IMR-90 (cell line): Measurements from ENCODE around the gene AGPS.
"Not testable (repeated sequence)": the region's sequence is repeated elsewhere in the genome, so short reads cannot be mapped to it uniquely, and the experiment has no call there.

ENCODE experiments used
- CEBPB ChIP-seq: IDR thresholded peaks from 2 replicates; pipeline ENCODE4 v1.6.1; 2012; ENCODE audit warnings: low read depth, low read length, improper control_type of control experiment
- CHD1 ChIP-seq: IDR thresholded peaks from 2 replicates; pipeline ENCODE4 v1.6.1; 2012; ENCODE audit warnings: low read depth, low read length, improper control_type of control experiment
- CTCF ChIP-seq: conservative IDR thresholded peaks from 2 replicates; pipeline ENCODE4 v1.5.1; 2012; ENCODE audit warnings: mild to moderate bottlenecking, low read depth, low read length, improper control_type of control experiment
- ELK1 ChIP-seq: fragments of 150-350 bp; IDR thresholded peaks from 2 replicates; pipeline ENCODE4 v1.6.1; 2016; ENCODE audit warnings: low read depth, mild to moderate bottlenecking, low read length, moderate library complexity, borderline replicate concordance
- FOS ChIP-seq: fragments of 150-350 bp; IDR thresholded peaks from 2 replicates; pipeline ENCODE4 v1.6.1; 2016; ENCODE audit warnings: low read depth, low read length
- MXI1 ChIP-seq: IDR thresholded peaks from 2 replicates; pipeline ENCODE4 v1.6.1; 2012; ENCODE audit warnings: low read depth, mild to moderate bottlenecking, low read length, moderate library complexity, borderline replicate concordance
- NFE2L2 ChIP-seq: fragments of 150-350 bp; IDR thresholded peaks from 2 replicates; pipeline ENCODE4 v1.6.1; 2016; ENCODE audit warnings: low read depth, mild to moderate bottlenecking, low read length
- POLR2A ChIP-seq: IDR thresholded peaks from 2 replicates; pipeline ENCODE4 v1.6.1; 2012; ENCODE audit warnings: mild to moderate bottlenecking, low read depth, low read length
- RAD21 ChIP-seq: IDR thresholded peaks from 2 replicates; pipeline ENCODE4 v1.6.1; 2012; ENCODE audit warnings: low read length, improper control_type of control experiment
- RCOR1 ChIP-seq: IDR thresholded peaks from 2 replicates; pipeline ENCODE4 v1.6.1; 2012; ENCODE audit warnings: mild to moderate bottlenecking, low read length, improper control_type of control experiment; ENCODE audit not compliant: insufficient replicate concordance
- SMC3 ChIP-seq: fragments of 150-350 bp; IDR thresholded peaks from 2 replicates; pipeline ENCODE4 v1.6.1; 2016; ENCODE audit warnings: low read depth, mild to moderate bottlenecking, antibody characterized with exemption, low read length, moderate library complexity
- TF ChIP-seq, protein P1 (sequence below): fragments of 150-350 bp; IDR thresholded peaks from 2 replicates; pipeline ENCODE4 v1.6.1; 2017; ENCODE audit warnings: mild to moderate bottlenecking, antibody characterized with exemption, low read length, low read depth

DNA sequence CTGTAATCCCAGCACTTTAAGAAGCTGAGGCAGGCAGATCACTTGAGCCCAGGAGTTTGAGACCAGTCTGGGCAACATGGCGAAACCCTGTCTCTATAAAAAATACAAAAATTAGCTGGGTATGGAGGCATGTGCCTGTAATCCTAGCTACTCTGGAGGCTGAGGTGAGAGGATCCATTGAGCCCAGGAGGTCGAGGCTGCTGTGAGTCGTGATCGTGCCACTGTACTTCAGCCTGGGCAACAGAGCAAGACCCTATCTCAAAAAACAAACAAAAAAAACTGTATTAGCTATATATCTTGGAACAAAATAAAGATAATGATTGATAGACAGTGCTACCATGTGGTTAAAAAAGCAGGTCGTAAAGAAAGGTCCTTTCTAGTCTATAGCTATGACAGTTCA lies 93.1 kb downstream of the AGPS start:
- TF ChIP-seq RCOR1, CTCF, MXI1, POLR2A, RAD21, CHD1, ELK1, CEBPB, SMC3, FOS, NFE2L2: not testable (repeated sequence)
- TF ChIP-seq, protein P1, sequence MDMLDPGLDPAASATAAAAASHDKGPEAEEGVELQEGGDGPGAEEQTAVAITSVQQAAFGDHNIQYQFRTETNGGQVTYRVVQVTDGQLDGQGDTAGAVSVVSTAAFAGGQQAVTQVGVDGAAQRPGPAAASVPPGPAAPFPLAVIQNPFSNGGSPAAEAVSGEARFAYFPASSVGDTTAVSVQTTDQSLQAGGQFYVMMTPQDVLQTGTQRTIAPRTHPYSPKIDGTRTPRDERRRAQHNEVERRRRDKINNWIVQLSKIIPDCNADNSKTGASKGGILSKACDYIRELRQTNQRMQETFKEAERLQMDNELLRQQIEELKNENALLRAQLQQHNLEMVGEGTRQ = not testable (repeated sequence)
